Activated gamma-delta T cell treated with Interleukin-2 at 50 U/mL for 16 hours (primary cell): ENCODE measurements around the gene KLHL5.
"Not testable (repeated sequence)": the region's sequence is repeated elsewhere in the genome, so short reads cannot be mapped to it uniquely, and the experiment has no call there.

Experiments used
- DNase-seq: peaks from one replicate; pipeline ENCODE4 v3.0.0-alpha.2; 2020

Gene KLHL5

GRCh38 chr4:39114436-39114835, 52.4 kb downstream of the KLHL5 start:
- DNase-seq: no peak

- no peak for DNase-seq
Measured at GRCh38 chr4:39118034-39118658, 56.1 kb downstream of the KLHL5 start.

GRCh38 chr4:39120418-39120817, 58.4 kb downstream of the KLHL5 start:
- DNase-seq: no peak

GRCh38 chr4:39124885-39125599, 63.0 kb downstream of the KLHL5 start:
- DNase-seq: no peak

GRCh38 chr4:39125600-39125985, 63.6 kb downstream of the KLHL5 start:
- no peak for DNase-seq

GRCh38 chr4:39126256-39127095, 64.4 kb downstream of the KLHL5 start:
- no peak for DNase-seq

GRCh38 chr4:39133623-39134022, 71.6 kb downstream of the KLHL5 start:
- DNase-seq: no peak

GRCh38 chr4:39134683-39135306, 72.8 kb downstream of the KLHL5 start:
- no peak for DNase-seq

- not testable (repeated sequence) for DNase-seq
Measured at GRCh38 chr4:39138227-39138626, 76.2 kb downstream of the KLHL5 start.

GRCh38 chr4:39146211-39146610, 84.2 kb downstream of the KLHL5 start:
- DNase-seq: no peak

GRCh38 chr4:39154009-39154408, 92.0 kb downstream of the KLHL5 start:
- no peak for DNase-seq

GRCh38 chr4:39157520-39157919, 95.5 kb downstream of the KLHL5 start:
- DNase-seq: no peak

GRCh38 chr4:39166177-39166576, 104.1 kb downstream of the KLHL5 start:
- DNase-seq: no peak

GRCh38 chr4:39166669-39167068, 104.6 kb downstream of the KLHL5 start:
- no peak for DNase-seq

- DNase-seq: no peak
Measured at GRCh38 chr4:39169426-39169825, 107.4 kb downstream of the KLHL5 start.

GRCh38 chr4:39170301-39170700, 108.3 kb downstream of the KLHL5 start:
- DNase-seq: no peak
